HG03135 (cell line): ENCODE results near the gene SCAF1.

Source experiments
- ATAC-seq: cut with Tn5 transposase; IDR thresholded peaks from one replicate; pipeline ENCODE4 v1.9.1; 2021; ENCODE audit warnings: mild to moderate bottlenecking, moderate library complexity; ENCODE audit not compliant: unreplicated experiment

The SCAF1 gene

GRCh38 chr19:49641688-49642491 lies at the start of gene SCAF1:
TSS of gene SCAF1 (plus strand) at chr19:49642209. CDS start at chr19:49645027, 2,818 bp downstream.
- ATAC-seq: peak; percentile 57

GRCh38 chr19:49592486-49593232 lies 49.4 kb upstream of the SCAF1 start:
- ATAC-seq: no peak

- peak; percentile 45 for ATAC-seq
Measured at GRCh38 chr19:49593233-49594113, 48.5 kb upstream of the SCAF1 start.

GRCh38 chr19:49594157-49594992 lies 47.6 kb upstream of the SCAF1 start:
- no peak for ATAC-seq

GRCh38 chr19:49594993-49595818 lies 46.8 kb upstream of the SCAF1 start:
- no peak for ATAC-seq

GRCh38 chr19:49595819-49596404 lies 46.1 kb upstream of the SCAF1 start:
- ATAC-seq: no peak

GRCh38 chr19:49596407-49596806 lies 45.6 kb upstream of the SCAF1 start:
- no peak for ATAC-seq

GRCh38 chr19:49596954-49597702 lies 44.9 kb upstream of the SCAF1 start:
- no peak for ATAC-seq

GRCh38 chr19:49597703-49597974 lies 44.4 kb upstream of the SCAF1 start:
- no peak for ATAC-seq

- no peak for ATAC-seq
Measured at GRCh38 chr19:49599378-49600295, 42.4 kb upstream of the SCAF1 start.

GRCh38 chr19:49601482-49602038 lies 40.4 kb upstream of the SCAF1 start:
- no peak for ATAC-seq

GRCh38 chr19:49602806-49603205 lies 39.2 kb upstream of the SCAF1 start:
- ATAC-seq: no peak

- no peak for ATAC-seq
Measured at GRCh38 chr19:49605605-49606004, 36.4 kb upstream of the SCAF1 start.

- no peak for ATAC-seq
Measured at GRCh38 chr19:49609499-49610092, 32.4 kb upstream of the SCAF1 start.

GRCh38 chr19:49613374-49613773 lies 28.6 kb upstream of the SCAF1 start:
- no peak for ATAC-seq

GRCh38 chr19:49614096-49614833 lies 27.7 kb upstream of the SCAF1 start:
- ATAC-seq: no peak
